GM12864 (cell line): ENCODE results near the gene ARVCF.

Experiments
- DNase-seq: peaks from one replicate; pipeline ENCODE4 v3.0.0-alpha.2; 2011; ENCODE audit warnings: low read depth
- H3K4me3 ChIP-seq: 2 replicates; pipeline ENCODE4 v1.5.1; 2011; ENCODE audit warnings: mild to moderate bottlenecking, low read depth, low read length, control low read depth
- TF ChIP-seq, protein P1 (sequence below): IDR thresholded peaks from 2 replicates; pipeline ENCODE4 v1.5.1; 2011; ENCODE audit warnings: low read depth, mild to moderate bottlenecking, moderate library complexity, low read length, control low read depth, inconsistent platforms; ENCODE audit errors: missing control alignments

Gene ARVCF

DNA sequence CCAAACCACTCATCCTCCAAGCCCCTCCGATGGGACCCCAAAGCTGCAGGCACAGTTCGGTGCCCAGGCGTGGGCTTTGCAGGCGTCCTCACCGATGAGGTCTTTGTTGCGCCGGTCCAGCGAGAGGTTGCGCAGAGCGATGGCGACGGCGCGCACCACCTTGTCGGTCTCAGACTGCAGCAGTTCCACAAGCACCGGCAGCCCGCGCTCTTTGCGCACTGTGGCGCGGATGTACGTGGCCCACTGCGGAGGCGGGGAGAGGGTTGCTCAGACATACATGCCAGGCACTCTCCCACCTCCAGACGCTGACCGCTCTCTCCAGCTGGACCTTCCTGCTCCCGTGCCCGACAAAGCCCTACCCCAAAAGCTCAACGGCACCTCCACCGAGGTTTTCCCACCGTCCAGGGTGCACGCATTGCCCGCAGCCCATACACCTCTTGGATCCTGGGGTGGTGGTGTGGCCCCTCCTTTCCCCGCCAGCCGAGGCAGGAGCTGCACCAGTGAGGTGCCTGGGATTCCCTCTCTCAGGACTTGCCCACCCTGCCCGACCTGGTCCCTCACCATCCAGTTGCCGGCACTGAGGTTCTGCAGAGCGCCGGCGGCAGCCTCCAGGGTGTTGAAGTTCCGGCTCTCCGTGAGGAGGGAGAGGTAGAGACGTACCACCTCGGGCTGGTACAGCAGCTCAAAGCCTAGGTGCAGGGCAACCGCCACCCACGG lies 42.9 kb downstream of the ARVCF start:
- TF ChIP-seq, protein P1, sequence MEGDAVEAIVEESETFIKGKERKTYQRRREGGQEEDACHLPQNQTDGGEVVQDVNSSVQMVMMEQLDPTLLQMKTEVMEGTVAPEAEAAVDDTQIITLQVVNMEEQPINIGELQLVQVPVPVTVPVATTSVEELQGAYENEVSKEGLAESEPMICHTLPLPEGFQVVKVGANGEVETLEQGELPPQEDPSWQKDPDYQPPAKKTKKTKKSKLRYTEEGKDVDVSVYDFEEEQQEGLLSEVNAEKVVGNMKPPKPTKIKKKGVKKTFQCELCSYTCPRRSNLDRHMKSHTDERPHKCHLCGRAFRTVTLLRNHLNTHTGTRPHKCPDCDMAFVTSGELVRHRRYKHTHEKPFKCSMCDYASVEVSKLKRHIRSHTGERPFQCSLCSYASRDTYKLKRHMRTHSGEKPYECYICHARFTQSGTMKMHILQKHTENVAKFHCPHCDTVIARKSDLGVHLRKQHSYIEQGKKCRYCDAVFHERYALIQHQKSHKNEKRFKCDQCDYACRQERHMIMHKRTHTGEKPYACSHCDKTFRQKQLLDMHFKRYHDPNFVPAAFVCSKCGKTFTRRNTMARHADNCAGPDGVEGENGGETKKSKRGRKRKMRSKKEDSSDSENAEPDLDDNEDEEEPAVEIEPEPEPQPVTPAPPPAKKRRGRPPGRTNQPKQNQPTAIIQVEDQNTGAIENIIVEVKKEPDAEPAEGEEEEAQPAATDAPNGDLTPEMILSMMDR, result no peak
- no peak overlapping the region for H3K4me3 ChIP-seq
- DNase-seq, result no peak

DNA sequence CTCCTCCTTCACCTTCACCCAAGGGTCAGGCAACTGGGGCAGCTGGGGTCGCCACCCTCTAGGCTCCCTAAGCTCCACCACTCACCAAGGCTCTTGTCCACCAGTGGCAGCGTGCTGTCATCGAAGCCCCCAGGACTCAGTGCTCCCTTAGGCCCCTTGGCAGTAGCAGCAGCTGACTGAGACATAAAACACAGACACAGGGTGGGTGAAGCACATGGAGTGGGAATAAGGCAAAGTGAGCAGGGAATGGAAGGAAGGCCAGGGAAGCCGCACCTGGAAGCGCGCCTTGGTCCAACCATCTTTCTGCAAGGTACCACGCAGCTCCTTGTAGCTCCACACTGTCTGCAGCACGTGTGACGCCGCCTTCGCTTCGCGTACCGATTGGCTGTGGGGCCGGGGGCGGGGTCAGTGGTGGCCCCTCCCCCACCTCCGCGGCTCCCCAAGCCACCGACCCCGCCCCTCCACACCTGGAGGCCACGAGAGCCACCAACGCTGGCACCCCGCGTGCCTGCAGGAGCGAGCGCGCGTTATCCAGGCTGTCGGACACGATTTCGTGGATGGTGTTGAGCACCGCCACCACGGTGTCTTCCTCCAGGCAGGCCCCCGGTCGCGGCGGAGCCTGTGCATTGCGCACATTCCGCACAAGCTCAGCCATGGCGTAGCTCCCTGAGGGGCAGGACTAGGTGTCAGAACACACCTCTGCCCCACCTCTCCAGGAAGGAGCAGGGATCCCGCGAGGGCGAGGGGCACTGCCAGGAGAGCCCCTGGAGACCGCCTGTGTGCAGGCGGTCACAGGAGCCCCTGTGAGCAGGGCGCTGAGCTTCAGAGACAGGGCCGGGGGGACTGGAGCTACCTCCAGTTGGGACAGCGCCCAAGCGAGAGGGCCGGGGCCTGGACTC lies 43.7 kb downstream of the ARVCF start:
- DNase-seq, result no peak
- TF ChIP-seq, protein P1, result no peak

DNA sequence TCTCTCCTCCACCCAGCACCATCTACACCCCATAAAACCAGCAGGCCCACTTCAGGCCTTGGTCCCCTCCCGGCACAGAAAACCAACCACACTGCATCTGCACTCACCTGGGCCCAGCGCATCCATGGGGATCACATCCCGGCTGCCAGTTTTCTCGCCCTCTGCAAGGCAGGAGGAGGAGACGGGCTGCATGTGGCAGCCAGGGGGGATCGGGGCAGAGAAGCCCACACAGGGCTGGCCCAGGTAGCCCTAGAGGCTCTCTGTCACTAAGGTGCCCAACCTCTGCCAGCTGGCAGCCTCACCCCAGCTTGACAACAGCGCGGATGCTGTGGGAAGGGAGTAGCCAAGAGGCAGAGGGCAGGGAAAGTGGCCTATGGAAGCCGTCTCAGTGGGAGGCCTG lies 44.4 kb downstream of the ARVCF start:
- no peak for DNase-seq
- TF ChIP-seq, protein P1, result no peak
- H3K4me3 ChIP-seq, result no peak overlapping the region

More for the DNA sequence above, 43.7 kb downstream of the ARVCF start:
- H3K4me3 ChIP-seq, result no peak overlapping the region

DNA sequence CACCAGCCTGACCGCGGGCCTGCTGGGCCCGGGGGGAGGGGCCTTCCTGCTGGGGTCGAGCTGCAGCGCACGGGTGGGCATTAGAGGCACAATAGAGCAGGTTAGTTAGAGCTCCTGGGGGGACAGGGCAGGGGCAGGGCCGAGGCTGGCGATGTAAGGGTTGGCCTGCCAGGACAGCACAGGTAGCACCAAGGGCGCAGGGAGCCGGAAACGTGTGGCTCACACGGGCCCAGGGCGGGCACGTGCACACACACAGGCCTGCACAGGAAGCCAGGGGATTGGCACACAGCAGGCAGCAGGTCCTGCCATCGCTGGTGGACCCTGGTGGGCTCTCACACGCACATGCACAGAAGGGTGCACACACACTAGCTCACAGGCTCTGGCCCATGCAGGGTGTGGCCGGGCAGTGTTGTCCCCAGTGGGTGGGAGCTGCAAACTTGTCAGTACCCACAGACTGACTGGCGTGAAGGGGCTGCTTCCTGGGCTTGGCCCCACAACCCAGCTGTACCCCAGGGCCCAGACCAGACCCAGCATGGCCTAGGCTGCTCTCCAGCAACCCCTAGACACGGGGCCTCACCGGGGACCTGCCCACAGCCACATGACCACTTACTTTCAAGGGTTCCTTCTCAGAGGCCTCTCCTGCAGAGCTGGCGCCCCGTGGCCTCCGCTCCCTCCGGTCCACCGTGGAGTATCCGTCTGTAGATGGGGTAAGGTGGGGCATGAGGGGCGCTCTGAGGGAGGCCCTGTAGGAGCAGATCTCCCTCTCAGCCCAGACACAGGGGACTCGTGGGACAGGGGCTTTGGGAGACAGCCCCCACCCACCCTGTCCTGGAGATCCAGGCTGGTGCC lies 45.1 kb downstream of the ARVCF start:
- TF ChIP-seq, protein P1, result no peak

DNA sequence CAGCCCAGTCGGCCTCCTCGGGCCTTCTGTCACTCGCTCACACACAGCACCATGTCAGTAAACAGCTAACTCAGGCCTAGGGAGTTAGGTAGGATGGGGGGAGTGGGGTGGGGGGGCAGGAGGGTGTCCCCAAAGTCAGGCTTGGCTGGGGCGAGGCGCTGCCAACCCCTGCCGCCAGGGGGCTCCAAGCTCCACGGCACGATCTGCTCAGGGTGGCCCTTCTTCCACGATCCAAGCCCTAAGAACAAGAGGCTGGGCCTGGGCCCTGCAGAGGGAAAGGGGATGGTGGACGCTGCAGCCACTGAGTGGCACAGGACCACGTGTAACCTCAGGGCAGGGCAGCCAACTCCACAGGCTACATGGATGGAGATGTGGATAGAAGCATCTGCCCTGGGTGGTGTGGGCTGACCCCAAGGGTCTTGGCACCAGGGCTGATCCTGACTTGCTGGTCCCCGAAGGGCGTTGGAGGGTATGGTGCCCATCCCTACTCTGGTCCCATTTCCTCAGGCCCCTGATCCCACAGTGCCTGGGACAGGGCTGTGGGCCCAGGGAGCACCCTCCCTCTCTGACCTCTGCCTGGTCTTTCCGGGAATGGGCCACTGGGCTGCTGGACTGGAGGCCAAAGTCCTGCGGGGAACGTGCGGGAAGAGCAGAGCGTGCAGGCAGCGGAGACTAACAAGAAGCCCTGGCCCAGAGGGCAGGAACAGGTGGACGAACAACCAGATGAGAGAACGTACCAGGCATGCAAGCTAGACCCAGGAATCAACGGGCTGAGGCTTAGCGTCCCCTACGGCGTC lies 45.9 kb downstream of the ARVCF start:
- TF ChIP-seq, protein P1, result peak; percentile 97
- DNase-seq, result no peak
- no peak overlapping the region for H3K4me3 ChIP-seq

More for the DNA sequence above, 45.1 kb downstream of the ARVCF start:
- no peak for DNase-seq
- H3K4me3 ChIP-seq, result no peak overlapping the region

DNA sequence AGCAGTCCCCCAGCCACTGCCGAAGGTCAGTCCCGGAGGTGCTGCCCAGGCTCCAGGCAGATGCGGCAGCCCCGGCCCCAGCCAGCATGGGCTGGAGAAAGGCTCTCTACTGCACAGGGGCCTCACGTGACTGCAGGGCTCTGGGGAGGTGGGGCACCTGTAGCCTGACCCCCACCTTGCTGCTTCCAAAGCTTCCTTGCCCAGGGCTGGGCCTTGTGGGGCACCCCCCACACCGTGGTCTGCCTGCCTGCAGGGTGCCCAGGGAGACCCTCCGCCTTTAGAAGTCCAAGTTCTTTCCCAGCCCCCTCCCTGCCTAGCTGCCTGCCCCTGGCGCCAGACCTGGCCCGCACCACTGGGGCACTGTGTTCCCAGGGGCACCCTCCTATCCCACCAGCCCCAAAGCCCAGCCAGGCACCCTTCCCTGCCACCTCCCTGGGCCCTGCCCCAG lies 46.6 kb downstream of the ARVCF start:
- no peak overlapping the region for H3K4me3 ChIP-seq
- DNase-seq, result no peak
- TF ChIP-seq, protein P1, result no peak
